Ovary (tissue), 3 donors: ENCODE results near the gene CILP2.

ENCODE experiments used
- CTCF ChIP-seq, 3 donors: fragments of 450-650 bp in 2 of 3; fragments of 200-600 bp in 1 of 3; IDR thresholded peaks; one replicate each; pipeline versions ENCODE4 v1.5.1 to v1.8.0; 2016 to 2022; ENCODE audit warnings: antibody characterized with exemption in 3 of 3, mild to moderate bottlenecking in 1 of 3
- EP300 ChIP-seq: sonication (generic); formaldehyde crosslinking; IDR thresholded peaks from one replicate; pipeline ENCODE4 v1.6.1; 2017; ENCODE audit warnings: antibody characterized with exemption
- POLR2A ChIP-seq: fragments of 450-650 bp; IDR thresholded peaks from one replicate; pipeline ENCODE4 v1.6.1; 2017; ENCODE audit warnings: antibody characterized with exemption, mild to moderate bottlenecking, moderate library complexity
- donor health status: DM: no; HTN: no; CAD: no.

GRCh38 chr19:19591133-19591825, 53.2 kb downstream of the CILP2 start:
- TF ChIP-seq CTCF (IDR thresholded peaks at IDR 0.05): no peak
- TF ChIP-seq POLR2A: no peak
- TF ChIP-seq EP300: no peak
